ENCODE data around the gene GNA12.

- TF ChIP-seq POLR2AphosphoS5 (IDR thresholded peaks at IDR 0.05; ENCODE audit: low read depth, low read length), result no peak
- TF ChIP-seq REST (IDR thresholded peaks at IDR 0.05; ENCODE audit: insufficient read depth in 1 of 2, low read depth in 2 of 2, low read length in 2 of 2), result no peak
- TF ChIP-seq SIN3A (IDR thresholded peaks at IDR 0.05; ENCODE audit: borderline replicate concordance, insufficient read depth, low read length), result no peak
These were observed 28.9 kb downstream of the GNA12 start for GRCh38 chr7:2814946-2815874.

Data from PFSK-1 (cell line).